ENCODE measurements around the gene CLIC1.

DNA sequence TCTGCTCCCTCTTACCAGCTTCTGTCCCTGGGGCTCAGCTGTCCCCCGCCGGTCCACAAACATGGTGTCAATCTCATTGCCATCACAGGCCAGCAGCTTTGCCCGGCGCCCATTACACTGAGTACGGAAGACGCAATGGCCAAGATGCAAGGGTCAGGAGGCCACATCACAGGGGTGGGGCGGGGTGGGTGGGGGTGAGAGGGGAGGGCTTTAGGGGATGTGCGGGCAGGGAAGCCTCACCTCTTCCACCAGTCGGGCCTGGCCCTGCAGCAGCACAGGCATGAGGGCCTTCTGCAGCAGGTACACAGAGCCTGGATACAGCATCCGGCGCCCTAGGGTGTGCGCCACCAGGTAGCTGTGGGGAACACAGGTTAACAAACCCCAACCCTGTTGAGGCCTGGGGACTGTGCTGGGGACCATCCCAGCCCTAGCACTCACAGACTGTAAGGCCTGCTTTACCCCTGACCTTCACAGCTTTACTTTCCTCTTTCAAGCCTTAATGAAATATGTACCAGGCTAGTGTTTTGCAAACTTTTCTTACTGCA lies 44.7 kb downstream of the CLIC1 start:
- TF ChIP-seq, protein P1, sequence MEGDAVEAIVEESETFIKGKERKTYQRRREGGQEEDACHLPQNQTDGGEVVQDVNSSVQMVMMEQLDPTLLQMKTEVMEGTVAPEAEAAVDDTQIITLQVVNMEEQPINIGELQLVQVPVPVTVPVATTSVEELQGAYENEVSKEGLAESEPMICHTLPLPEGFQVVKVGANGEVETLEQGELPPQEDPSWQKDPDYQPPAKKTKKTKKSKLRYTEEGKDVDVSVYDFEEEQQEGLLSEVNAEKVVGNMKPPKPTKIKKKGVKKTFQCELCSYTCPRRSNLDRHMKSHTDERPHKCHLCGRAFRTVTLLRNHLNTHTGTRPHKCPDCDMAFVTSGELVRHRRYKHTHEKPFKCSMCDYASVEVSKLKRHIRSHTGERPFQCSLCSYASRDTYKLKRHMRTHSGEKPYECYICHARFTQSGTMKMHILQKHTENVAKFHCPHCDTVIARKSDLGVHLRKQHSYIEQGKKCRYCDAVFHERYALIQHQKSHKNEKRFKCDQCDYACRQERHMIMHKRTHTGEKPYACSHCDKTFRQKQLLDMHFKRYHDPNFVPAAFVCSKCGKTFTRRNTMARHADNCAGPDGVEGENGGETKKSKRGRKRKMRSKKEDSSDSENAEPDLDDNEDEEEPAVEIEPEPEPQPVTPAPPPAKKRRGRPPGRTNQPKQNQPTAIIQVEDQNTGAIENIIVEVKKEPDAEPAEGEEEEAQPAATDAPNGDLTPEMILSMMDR (IDR thresholded peaks at IDR 0.05) = no peak
- TF ChIP-seq POLR2AphosphoS5 (IDR thresholded peaks at IDR 0.05) = no peak

Data from transverse colon (tissue), 4 donors.